ENCODE results near the gene APPBP2. TPM values are rescaled to one million over a fixed set of nuclear protein-coding genes. Genes with fewer than 3 reads are reported as not detected.

The APPBP2 gene
- total and polyA plus RNA-seq, 2 donors from 2014 or later = 10.9 to 44.4 TPM

DNA sequence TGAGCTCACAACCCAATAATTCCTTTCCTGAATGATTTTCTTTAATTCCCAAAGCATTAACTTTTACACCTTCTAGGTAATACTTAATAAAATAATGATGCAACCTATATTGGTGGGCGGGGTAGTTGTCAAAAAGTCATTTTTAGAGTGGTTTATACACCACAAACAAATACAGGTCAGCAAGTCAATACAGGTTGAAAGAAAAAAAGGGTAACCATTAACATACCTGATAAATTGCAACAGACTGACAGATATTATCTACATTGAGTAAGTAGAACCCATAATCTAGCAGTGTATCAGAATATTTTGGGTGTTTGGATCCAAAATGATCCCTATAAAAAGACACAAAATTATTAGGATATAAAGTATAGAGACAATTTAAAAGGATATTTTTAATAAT, 64.5 kb downstream of the APPBP2 start:
- Histone ChIP-seq H3K9ac (ENCODE audit: low read length in 3 of 3) (no peak overlapping the region), H3K4me3 (ENCODE audit: low read length in 3 of 3) (no peak overlapping the region), H3K36me3 (ENCODE audit: control insufficient read depth in 2 of 3, insufficient read depth in 3 of 3, low read length in 3 of 3) (peaks cover 6 to 42% (median 19%) of the 10 kb centered on the region in 3 donors), H3K27ac (ENCODE audit: low read depth in 2 of 2, low read length in 2 of 2) (no peak overlapping the region), H3K4me1 (ENCODE audit: control insufficient read depth in 2 of 3, insufficient read depth in 2 of 3, low read depth in 1 of 3, low read length in 3 of 3) (no peaks in the 10 kb centered on the region), H3K9me3 (ENCODE audit: control insufficient read depth in 2 of 3, insufficient read depth in 1 of 3, low read length in 3 of 3) (no peaks in the 10 kb centered on the region), H3K27me3 (ENCODE audit: control insufficient read depth, insufficient read depth, low read length) (no peaks in the 10 kb centered on the region)
- intact Hi-C loops (cut with DNase I) = no loop called here
- DNase-seq (no peak), FAIRE-seq (no peak)
- TF ChIP-seq, protein P1, sequence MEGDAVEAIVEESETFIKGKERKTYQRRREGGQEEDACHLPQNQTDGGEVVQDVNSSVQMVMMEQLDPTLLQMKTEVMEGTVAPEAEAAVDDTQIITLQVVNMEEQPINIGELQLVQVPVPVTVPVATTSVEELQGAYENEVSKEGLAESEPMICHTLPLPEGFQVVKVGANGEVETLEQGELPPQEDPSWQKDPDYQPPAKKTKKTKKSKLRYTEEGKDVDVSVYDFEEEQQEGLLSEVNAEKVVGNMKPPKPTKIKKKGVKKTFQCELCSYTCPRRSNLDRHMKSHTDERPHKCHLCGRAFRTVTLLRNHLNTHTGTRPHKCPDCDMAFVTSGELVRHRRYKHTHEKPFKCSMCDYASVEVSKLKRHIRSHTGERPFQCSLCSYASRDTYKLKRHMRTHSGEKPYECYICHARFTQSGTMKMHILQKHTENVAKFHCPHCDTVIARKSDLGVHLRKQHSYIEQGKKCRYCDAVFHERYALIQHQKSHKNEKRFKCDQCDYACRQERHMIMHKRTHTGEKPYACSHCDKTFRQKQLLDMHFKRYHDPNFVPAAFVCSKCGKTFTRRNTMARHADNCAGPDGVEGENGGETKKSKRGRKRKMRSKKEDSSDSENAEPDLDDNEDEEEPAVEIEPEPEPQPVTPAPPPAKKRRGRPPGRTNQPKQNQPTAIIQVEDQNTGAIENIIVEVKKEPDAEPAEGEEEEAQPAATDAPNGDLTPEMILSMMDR (IDR thresholded peaks at IDR 0.05; ENCODE audit: borderline replicate concordance, extremely low read depth, insufficient read depth) = no peak

DNA sequence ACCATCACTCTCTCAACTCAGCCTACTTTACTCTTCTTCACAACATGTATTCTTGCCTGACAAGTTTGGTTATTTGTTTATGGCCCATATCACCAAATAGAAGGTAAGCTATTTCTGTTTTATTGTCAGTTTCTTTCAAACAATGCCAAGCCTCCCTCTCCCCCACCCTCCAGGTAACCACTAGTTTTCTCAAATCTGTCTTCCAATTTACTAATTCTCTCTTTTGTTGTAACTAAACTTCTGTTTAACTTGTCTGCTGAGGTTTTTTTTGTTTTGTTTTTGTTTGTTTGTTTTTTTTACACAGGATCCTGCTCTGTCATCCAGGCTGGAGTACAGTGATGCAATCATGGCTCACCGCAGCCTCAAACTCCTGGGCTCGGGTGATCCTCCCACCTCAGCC, 68.9 kb downstream of the APPBP2 start:
- no peaks in the 10 kb centered on the region for H3K27me3 ChIP-seq (ENCODE audit: control insufficient read depth, insufficient read depth, low read length)
- no peak overlapping the region for H3K4me3 ChIP-seq (ENCODE audit: low read length in 3 of 3)
- no peak overlapping the region for H3K9ac ChIP-seq (ENCODE audit: low read length in 3 of 3)
- TF ChIP-seq, protein P1 (IDR thresholded peaks at IDR 0.05; ENCODE audit: borderline replicate concordance, extremely low read depth, insufficient read depth) = no peak
- peaks cover 6 to 37% (median 12%) of the 10 kb centered on the region in 3 donors for H3K36me3 ChIP-seq (ENCODE audit: control insufficient read depth in 2 of 3, insufficient read depth in 3 of 3, low read length in 3 of 3)
- H3K4me1 ChIP-seq (ENCODE audit: control insufficient read depth in 2 of 3, insufficient read depth in 2 of 3, low read depth in 1 of 3, low read length in 3 of 3) = no peaks in the 10 kb centered on the region
- DNase-seq = no peak
- intact Hi-C loops (cut with DNase I) = no loop called here
- no peaks in the 10 kb centered on the region for H3K9me3 ChIP-seq (ENCODE audit: control insufficient read depth in 2 of 3, insufficient read depth in 1 of 3, low read length in 3 of 3)
- FAIRE-seq = no peak
- no peak overlapping the region for H3K27ac ChIP-seq (ENCODE audit: low read depth in 2 of 2, low read length in 2 of 2)

- TF ChIP-seq, protein P1 (IDR thresholded peaks at IDR 0.05; ENCODE audit: borderline replicate concordance, extremely low read depth, insufficient read depth) = no peak
- FAIRE-seq = no peak
- no peak for DNase-seq
- Histone ChIP-seq H3K27me3 (ENCODE audit: control insufficient read depth, insufficient read depth, low read length) (no peaks in the 10 kb centered on the region), H3K4me1 (ENCODE audit: control insufficient read depth in 2 of 3, insufficient read depth in 2 of 3, low read depth in 1 of 3, low read length in 3 of 3) (no peaks in the 10 kb centered on the region), H3K27ac (ENCODE audit: low read depth in 2 of 2, low read length in 2 of 2) (no peak overlapping the region), H3K4me3 (ENCODE audit: low read length in 3 of 3) (no peak overlapping the region), H3K9me3 (ENCODE audit: control insufficient read depth in 2 of 3, insufficient read depth in 1 of 3, low read length in 3 of 3) (no peaks in the 10 kb centered on the region), H3K9ac (ENCODE audit: low read length in 3 of 3) (no peak overlapping the region), H3K36me3 (ENCODE audit: control insufficient read depth in 2 of 3, insufficient read depth in 3 of 3, low read length in 3 of 3) (peaks cover 4 to 28% (median 12%) of the 10 kb centered on the region in 3 donors)
- intact Hi-C loops (cut with DNase I) = no loop called here
Measured at GRCh38 chr17:60455378-60455777, 70.7 kb downstream of the APPBP2 start.

- no peak overlapping the region for H3K27ac ChIP-seq (ENCODE audit: low read depth in 2 of 2, low read length in 2 of 2)
- H3K9ac ChIP-seq (ENCODE audit: low read length in 3 of 3) = no peak overlapping the region
- FAIRE-seq (no peak), DNase-seq (no peak)
- TF ChIP-seq, protein P1 (IDR thresholded peaks at IDR 0.05; ENCODE audit: borderline replicate concordance, extremely low read depth, insufficient read depth) = no peak
- H3K9me3 ChIP-seq (ENCODE audit: control insufficient read depth in 2 of 3, insufficient read depth in 1 of 3, low read length in 3 of 3) = no peaks in the 10 kb centered on the region
- no peak overlapping the region for H3K4me3 ChIP-seq (ENCODE audit: low read length in 3 of 3)
- no peaks in the 10 kb centered on the region for H3K4me1 ChIP-seq (ENCODE audit: control insufficient read depth in 2 of 3, insufficient read depth in 2 of 3, low read depth in 1 of 3, low read length in 3 of 3)
- H3K27me3 ChIP-seq (ENCODE audit: control insufficient read depth, insufficient read depth, low read length) = no peaks in the 10 kb centered on the region
- intact Hi-C loops (cut with DNase I) = no loop called here
- H3K36me3 ChIP-seq (ENCODE audit: control insufficient read depth in 2 of 3, insufficient read depth in 3 of 3, low read length in 3 of 3) = peaks cover 4 to 34% (median 9%) of the 10 kb centered on the region in 3 donors
Measured at GRCh38 chr17:60451965-60452364, 74.1 kb downstream of the APPBP2 start.
